Nucleus accumbens (tissue), 56 donors: ENCODE results near the gene ESR1.
"Not testable (repeated sequence)": the region's sequence is repeated elsewhere in the genome, so short reads cannot be mapped to it uniquely, and the experiment has no call there.

Source experiments
- DNase-seq, 56 donors: peaks; one replicate each; lab custom pipeline; 2025; lab: John Stamatoyannopoulos, UW

ESR1 gene

GRCh38 chr6:151811081-151811480 is 3.6 kb downstream of the ESR1 start:
- no peak for DNase-seq

GRCh38 chr6:151813858-151814257 is 6.4 kb downstream of the ESR1 start:
- DNase-seq = no peak

GRCh38 chr6:151814614-151815013 is 7.1 kb downstream of the ESR1 start:
- DNase-seq = no peak

GRCh38 chr6:151822252-151823111 is 15.0 kb downstream of the ESR1 start:
- no peak for DNase-seq

- no peak for DNase-seq
Observed at GRCh38 chr6:151826517-151827142, 19.1 kb downstream of the ESR1 start.

GRCh38 chr6:151832710-151833109 is 25.2 kb downstream of the ESR1 start:
- no peak for DNase-seq

GRCh38 chr6:151835396-151835795 is 27.9 kb downstream of the ESR1 start:
- peak in 3 of 56 donors; percentile 20 to 29 (median 26) for DNase-seq

- no peak for DNase-seq
Observed at GRCh38 chr6:151837223-151837622, 29.7 kb downstream of the ESR1 start.

- no peak for DNase-seq
Observed at GRCh38 chr6:151842816-151843215, 35.3 kb downstream of the ESR1 start.

- DNase-seq = no peak
Observed at GRCh38 chr6:151847064-151847463, 39.6 kb downstream of the ESR1 start.

- DNase-seq = no peak
Observed at GRCh38 chr6:151850479-151851003, 43.1 kb downstream of the ESR1 start.

- no peak for DNase-seq
Observed at GRCh38 chr6:151858294-151858693, 50.8 kb downstream of the ESR1 start.

- DNase-seq = no peak
Observed at GRCh38 chr6:151862461-151862860, 55.0 kb downstream of the ESR1 start.

- not testable (repeated sequence) for DNase-seq
Observed at GRCh38 chr6:151867361-151867869, 59.9 kb downstream of the ESR1 start.

- DNase-seq = no peak
Observed at GRCh38 chr6:151869345-151869744, 61.9 kb downstream of the ESR1 start.

- DNase-seq = no peak
Observed at GRCh38 chr6:151869787-151870186, 62.3 kb downstream of the ESR1 start.

- no peak for DNase-seq
Observed at GRCh38 chr6:151870375-151870774, 62.9 kb downstream of the ESR1 start.

- DNase-seq = no peak
Observed at GRCh38 chr6:151875524-151875923, 68.0 kb downstream of the ESR1 start.

- no peak for DNase-seq
Observed at GRCh38 chr6:151876122-151876521, 68.6 kb downstream of the ESR1 start.

GRCh38 chr6:151877458-151877857 is 70.0 kb downstream of the ESR1 start:
- no peak for DNase-seq

GRCh38 chr6:151881231-151881630 is 73.7 kb downstream of the ESR1 start:
- DNase-seq = no peak

GRCh38 chr6:151882206-151882605 is 74.7 kb downstream of the ESR1 start:
- DNase-seq = no peak
